ENCODE data around the gene SORBS2.
A peak's percentile ranks its signal among the peaks of the same experiment; 100 is the strongest.
"Not testable (repeated sequence)": the region's sequence is repeated elsewhere in the genome, so short reads cannot be mapped to it uniquely, and the experiment has no call there.

The SORBS2 gene, protein sequence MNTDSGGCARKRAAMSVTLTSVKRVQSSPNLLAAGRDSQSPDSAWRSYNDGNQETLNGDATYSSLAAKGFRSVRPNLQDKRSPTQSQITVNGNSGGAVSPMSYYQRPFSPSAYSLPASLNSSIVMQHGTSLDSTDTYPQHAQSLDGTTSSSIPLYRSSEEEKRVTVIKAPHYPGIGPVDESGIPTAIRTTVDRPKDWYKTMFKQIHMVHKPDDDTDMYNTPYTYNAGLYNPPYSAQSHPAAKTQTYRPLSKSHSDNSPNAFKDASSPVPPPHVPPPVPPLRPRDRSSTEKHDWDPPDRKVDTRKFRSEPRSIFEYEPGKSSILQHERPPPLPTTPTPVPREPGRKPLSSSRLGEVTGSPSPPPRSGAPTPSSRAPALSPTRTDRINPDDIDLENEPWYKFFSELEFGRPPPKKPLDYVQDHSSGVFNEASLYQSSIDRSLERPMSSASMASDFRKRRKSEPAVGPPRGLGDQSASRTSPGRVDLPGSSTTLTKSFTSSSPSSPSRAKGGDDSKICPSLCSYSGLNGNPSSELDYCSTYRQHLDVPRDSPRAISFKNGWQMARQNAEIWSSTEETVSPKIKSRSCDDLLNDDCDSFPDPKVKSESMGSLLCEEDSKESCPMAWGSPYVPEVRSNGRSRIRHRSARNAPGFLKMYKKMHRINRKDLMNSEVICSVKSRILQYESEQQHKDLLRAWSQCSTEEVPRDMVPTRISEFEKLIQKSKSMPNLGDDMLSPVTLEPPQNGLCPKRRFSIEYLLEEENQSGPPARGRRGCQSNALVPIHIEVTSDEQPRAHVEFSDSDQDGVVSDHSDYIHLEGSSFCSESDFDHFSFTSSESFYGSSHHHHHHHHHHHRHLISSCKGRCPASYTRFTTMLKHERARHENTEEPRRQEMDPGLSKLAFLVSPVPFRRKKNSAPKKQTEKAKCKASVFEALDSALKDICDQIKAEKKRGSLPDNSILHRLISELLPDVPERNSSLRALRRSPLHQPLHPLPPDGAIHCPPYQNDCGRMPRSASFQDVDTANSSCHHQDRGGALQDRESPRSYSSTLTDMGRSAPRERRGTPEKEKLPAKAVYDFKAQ (N-terminal part only)

DNA sequence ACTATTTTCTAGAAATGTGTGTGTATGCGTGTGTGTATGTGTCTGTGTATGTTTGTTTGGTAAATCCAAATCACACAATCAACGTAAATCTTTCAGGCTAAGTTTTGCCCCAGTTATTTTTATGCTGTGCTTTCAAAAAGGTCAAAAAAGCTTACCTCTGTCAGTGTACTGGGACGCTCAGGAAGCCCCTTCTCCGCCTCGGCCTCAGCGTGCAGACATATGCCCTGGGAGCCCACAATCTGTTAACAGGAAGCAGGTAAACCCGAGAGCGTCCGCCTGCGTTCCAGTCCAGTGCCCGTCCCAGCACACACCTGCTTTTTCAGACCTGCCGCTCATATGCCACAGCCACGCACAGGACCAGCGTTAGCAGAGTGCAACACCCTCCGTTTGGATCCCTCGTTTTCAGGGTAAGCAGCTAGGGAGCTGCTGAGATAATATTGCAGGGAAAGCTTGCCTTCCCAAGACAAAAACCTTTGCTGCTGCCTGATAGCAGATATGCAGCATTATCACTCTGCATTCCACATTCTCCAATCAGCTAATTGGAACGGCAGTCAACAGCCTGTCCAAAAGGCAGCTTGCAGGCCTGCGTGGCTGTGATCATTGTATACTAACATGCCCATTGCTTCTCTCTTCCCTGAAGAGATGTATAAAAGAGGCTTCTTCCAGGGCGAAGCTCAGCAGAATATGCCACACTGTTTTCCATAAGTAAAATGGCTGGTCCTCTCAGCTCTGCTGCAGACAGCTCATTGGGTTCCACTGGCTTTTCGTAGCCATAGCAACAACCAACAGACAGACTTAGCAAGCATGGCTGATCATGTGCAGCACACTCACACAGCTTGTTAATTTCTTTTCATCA lies at the start of gene SORBS2:
SORBS2 (minus strand) TSS at position 686 of the 856 bp plus-strand sequence. CDS start 121,623 bp downstream, outside the sequence.
- peak; percentile 94 for FAIRE-seq

DNA sequence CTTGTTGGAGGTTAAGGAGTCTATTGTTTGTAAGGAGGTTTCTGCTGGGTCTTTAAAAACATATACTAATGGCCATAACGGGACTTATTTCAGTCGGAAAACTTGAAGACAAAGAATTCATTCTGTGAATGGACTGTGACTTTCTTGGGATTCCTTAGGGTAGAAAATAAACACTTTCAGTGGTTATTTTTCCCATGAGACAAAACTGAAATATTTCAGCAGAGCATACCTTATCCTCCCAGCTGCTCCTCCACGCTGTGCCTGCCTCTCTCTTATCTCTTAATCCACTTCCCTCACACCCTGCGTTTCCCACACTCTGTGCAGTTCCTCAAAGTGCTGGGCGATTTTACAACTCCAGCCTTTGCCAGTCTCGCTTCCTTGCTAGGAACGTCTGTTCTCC lies 47.1 kb upstream of the SORBS2 start:
- FAIRE-seq, result no peak

DNA sequence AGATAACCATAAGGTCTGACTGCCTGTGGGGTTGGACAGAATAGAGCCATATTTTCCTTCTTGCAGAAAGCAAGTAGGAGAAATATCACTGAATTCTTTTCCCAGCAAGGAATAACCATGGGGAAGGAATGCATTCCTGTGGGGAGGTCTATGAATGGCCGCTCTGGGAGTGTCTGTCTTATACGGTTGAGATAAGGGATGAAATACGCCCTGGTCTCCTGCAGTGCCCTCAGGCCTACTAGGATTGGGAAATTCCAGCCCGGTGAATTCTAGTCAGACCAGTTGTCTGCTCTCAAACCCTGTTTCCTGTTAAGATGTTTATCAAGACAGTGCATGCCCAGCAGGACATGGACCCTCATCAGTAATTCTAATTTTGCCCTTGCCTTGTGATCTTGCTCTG lies 45.6 kb upstream of the SORBS2 start:
- FAIRE-seq, result not testable (repeated sequence)

DNA sequence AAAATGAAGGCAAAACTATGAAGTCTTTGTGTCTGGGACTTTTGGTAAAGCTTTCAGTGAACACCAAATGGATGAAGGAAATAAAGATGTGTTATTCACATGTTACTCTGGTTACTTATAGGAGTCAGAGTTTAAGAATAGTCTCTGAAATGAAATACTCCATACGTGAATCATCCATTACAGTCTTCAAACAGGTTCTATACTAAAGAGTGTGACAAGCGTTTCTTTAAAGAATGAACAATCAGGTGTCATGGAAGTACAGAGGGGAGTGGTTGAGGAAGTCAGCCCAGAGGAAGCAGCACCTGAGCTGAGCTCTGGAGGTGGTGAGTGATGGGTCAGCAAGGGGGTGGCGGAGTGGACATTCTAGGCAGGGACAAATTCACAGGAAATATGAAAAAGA lies 41.8 kb upstream of the SORBS2 start:
- no peak for FAIRE-seq

DNA sequence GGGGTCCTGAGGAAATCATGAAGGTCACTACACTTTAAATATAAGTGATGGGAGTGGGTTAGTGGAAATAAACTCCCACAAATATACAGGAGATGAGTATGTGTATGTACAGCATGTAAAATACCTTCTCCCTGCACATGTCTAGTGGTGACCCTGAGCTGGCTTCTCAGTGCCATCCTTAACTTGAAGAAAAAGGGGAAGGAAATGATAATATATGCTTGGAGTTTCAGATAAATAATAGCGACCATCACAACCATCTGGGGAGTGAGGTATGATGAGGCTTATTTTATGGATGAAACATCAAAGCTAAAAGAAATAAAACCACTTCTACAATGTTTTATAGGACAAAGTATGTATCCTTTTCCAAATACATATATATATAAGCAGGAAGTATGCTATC lies 41.0 kb upstream of the SORBS2 start:
- FAIRE-seq, result no peak

DNA sequence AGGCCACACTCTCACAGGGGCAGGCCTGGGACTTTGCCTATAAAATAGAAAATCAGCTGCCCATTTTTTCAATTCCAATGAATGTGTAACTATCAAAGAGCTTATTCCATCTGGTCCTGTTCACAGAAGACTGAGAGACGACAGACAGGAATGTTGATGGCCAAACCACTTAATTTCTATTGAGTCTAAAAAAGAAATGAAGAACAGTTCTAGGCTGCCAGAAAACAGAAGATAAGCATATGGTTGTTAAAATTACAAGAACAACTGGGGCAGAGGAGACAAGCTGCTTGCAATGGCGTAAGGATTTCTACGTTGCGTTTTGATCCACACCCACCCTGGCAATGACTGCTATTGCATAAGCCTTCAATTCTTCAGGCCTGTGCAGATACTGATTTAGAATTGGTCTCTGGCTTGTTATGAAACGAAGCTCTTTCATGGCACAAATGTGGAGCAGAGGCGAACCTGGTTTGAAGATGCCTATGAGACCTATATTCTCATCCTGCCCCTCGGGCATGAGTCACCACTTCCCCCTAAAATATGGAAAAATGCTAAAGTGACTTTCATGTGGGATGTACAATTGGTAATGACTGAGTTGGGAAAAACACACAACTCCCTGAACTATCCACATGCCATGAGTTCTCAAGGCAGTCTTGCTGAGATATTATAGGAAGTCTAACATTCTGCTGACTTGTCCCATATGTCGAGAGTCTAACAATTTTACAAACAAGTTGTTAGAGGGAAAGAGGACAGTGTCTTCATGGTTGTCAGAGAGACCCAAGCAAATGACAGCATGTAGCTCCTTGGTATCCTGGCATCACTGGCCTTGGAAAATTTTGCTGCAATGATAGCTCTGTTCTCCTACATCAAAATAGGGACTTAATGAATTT lies 37.9 kb upstream of the SORBS2 start:
- no peak for FAIRE-seq

DNA sequence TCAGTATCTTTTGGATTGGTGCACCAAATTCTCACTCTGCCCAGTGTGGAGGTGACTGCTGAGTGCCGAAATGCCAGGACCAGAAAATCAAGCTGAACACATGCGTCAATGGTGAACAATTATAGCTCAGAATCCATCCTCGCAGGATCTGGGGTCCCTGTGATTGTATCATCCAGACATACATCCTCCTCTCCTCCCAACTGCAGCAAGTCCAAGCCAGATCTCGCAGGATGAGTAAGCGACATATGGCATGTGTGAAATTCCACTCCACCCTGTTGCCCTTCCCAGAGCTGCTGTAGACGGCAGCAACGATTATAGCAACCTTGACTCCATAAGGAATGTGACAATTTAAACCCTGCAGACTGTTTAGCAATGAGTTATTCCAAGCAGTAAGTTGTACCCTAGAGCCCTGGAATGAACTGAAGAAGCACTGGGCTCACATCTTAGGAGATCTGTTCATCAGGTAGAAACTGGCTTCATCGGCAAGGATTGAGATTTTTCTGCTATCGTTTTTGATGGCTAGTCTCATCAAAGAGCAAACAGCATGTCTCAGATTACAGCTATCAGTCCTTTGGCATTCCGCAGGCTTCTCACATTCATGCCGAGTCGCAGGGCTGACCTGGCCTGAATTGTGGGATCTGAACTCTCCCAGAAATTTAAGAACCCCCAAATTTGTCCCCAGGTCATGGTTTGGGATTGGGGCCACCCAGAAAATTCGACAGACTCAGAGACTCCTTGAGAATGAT lies 35.5 kb upstream of the SORBS2 start:
- FAIRE-seq, result no peak

DNA sequence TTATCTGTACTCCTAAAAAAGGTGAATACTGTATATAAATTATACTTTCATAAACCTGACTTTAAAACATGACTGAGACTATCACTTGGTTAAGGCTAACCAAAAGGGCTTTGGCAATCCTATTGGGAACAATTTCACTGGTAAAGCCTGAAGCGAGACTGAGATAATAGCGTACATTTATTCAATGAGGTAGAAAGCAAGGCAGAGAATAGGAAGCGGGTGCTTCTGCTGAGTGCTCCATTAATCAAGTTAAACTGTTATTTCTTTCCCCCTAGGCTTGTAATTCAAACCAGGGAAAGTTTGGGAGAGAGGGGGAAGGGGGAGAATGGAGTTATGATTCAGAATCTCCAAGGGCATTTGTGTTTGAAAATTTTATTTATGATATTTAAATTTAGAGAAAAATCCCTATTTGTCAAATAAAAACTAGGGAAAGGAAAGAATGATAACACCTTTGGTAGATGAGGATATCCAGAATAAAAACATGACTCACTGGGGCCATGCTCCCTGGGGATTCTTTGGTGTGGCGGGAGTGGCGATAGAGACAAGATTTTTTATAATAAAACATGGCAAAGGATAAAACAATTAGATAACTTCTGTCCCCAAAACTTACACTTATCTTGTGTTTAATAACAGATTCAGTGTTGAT lies 34.6 kb upstream of the SORBS2 start:
- FAIRE-seq, result no peak

DNA sequence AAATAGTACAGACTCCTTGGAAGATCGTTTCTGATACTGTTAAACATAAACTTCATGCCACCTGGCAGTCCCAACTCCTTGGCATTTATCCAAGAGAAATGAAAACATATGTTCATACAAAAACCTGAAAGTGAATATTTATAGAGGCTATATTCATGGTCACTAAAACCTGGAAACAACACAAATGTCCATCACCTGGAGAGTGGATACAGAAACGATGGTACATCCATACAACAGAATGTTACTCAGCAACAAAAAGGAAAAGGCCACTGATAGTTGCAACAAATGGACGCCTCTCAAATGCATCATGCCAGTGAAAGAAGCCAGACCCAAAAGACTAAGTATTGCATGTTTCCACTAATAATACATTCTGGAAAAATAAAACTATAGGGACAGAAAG lies 34.0 kb upstream of the SORBS2 start:
- no peak for FAIRE-seq

DNA sequence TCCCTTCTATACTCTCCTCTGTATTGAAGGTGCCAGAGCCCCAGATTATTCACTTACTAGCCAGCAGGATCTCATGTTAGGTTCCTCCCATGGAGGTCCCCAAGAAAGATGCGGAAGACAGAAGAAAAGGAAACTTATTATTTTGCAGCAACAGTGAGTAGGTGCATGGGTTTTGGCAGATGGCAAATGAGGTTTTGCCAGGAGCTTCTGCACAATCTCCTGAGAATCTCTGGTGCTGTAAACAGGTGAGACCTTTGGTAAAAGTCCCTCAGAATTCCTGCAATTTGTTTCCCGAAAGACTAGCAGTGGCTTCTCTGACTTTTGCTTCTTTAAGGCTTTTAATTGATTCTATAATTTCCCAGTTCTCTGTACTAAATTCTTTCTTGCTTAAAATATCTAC lies 29.5 kb upstream of the SORBS2 start:
- no peak for FAIRE-seq

DNA sequence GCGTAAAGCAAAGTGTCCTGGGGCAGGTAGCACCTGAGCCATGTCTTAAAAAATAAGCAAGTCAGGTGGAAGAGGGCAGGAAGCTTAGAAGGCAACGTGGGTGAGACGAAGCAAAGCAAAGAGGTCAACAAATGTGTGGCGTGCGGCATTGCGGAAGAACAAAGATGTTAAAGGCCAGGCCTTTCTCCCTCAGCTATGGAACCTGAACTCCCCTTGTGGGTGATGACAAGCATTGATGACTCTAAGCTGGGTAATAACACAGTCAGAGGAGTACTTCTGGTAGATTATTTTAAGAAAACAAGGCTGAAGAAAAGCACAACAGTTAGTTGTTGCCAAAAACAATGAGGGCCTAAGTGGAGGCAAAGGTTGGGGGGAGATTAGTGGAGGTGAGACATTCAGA lies 29.0 kb upstream of the SORBS2 start:
- no peak for FAIRE-seq

DNA sequence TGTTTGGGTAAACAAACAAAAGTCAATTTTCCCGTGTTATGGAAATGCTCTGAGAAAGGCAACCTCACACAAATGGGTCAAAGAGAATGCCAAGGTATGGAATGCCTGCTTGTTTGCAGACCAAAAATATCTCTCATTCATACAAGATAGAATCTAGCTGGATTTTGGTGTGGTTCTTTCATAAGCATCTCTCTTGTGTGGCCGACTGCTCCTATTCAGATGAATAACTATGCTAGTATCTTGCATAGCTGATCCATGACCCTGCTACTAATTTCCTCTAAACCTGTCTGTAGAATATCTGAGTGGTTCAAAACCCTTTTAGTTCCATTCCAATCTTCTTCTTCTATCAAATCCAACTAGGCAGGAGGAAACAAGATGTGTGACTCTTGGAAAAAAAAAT lies 28.2 kb upstream of the SORBS2 start:
- no peak for FAIRE-seq

DNA sequence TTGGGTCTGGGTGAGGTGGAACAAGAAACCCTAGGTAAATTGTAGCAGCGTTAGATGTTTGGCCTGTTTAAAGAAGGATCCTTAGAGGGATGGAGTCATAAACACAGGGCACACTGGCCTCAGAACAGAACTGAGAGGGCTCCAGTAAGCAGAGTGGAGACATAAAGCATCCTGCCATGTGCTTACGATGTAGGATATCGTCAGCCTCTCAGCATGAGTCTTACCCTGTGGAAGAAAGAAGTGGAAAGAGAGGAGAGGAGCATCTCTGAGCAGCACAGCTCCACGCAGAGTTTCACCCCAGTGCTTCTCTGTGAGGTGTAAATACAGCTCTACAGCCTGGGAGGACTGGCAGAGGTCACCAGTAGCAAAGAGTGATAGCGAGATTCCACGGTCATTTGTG lies 27.8 kb upstream of the SORBS2 start:
- FAIRE-seq, result no peak

DNA sequence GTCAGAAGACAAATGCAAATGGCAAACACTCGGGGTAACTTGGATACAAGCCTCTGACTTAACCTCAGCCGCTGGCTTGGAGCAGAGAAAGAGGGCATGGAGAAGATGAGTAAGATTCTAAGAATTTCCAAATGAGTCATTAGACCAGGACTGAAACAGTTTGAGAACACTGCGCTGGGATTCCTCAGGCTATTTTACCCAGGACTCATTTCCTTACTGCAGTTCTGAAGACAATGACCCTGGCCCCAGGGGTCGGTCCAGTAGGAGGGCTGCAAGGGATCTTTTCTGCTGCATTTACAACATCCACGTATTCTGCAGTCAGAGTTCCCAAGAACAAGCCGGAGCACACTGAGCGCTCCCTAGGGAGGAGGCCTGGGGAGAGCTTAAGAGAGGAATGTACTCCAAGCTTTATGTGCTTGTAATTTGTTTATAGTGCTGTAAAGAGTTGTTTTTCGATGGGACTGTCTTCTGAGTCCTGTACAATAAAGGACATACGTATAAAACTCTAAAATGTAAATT lies 27.3 kb upstream of the SORBS2 start:
- peak; percentile 100 for FAIRE-seq

DNA sequence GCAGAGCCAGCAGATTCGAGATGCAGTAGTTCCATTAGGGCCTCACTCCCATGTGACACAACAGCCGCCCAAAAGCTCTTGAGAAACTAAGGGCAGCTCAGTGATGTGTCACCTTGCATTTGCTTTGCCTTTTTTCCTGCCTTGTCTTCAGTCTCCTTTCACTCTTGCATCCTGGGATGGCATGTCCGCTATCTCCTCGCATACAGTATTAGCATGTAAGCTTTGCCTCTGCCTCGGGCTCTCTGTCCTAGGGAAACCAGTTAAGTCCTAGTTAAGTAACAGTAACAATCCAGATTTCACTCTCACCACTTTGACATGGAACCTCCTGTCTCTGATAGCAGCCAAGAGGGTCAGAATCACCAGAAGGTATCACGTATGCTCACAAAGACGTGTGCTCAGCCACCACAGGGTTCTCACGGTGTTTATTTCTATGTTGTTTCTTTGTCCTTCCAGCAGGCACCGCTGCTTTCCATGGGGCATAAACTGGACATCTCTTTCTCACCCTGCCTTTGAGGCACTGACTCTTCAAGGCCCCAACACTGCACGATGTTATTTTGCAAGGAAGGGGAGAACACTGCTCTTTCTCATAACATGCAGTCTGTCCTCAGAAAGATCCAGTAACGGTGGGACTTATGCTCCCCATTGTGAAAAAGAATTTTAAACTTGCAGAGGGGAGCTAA lies 26.7 kb upstream of the SORBS2 start:
- FAIRE-seq, result no peak

DNA sequence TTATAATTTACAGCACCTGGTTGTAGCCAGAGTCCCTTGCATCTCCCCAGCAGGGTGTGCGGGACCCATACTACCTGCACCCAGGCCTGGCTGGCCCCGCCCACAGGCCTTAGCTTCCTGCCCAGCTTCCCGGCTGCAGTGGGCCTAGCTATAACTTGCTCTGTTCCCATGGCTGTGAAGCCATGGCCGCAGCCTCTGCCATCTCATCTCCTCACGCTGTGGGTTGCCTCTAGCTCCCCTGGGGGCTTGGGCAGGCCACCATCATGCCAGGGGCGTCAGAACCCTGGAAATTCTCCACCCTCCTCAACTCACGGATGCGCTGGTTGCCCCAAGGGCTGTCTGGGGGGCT lies 26.1 kb upstream of the SORBS2 start:
- FAIRE-seq, result no peak

DNA sequence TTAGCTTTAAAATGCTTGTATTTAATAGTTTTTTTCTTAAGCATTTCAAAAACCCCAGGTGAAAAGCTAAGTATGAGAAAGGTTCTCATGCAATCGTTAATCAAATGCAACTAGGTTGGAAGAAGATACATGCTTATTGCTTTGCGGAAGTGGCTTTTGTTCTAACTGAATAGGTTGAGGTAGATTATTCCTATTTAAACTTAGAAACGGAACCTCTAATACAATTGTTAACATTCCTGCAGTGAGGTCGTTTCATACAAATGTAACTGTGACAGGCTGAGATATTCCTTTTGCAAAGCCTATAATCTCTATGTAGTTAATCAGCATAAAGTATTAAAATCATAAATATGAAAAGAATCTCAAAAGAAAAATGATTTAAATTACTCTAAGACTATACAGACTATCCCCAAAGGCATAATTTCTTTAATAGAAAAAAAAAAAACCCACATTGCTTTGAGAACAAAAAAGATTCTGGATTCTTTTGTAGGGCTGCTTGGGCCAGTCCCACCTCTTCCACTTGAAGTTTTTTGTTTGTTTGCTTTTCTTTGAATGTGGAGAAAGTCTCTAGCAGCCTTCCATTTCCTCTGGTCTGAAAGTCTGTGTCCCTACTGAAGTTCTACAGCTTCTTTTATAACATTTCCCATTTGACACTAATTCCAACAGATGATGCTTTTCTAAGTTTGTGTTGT lies 25.6 kb upstream of the SORBS2 start:
- peak; percentile 77 for FAIRE-seq

DNA sequence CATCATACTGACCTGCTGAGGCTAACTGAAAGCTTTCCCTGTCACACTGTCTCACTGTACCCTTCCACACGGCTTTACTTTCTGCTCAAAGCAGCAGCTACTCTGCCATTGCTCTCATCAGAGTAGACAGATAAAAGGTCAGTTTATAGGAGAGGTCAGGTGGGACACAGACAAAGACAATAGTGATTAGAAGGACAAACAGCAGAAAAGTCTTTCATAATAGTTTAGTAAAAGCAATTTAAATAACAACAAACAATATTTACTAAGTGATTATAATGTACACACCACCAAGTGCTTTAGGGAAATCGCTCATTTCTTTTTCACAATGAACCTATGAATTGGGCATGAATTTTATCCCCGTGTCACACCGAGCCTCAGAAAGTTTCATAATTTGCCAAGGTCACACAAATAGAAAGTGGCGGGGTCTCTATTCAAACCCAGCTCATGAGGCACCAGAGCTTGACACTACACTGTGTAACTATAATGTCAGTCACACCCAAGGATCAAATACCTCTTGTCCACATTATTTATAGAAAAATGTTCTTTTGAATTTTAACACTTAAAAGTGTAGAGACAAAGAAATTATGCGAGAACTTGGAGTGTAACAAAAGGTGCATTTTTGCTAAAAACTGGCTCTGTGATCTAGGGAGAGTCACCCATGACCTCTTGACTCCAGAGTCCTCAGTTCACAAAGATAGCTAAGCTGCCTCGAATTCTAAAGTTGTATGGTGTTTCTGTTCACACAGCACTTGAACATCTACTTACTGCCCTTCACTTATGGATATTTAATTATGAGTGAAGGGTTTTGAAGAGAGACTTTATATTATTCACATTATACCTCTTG lies 24.5 kb upstream of the SORBS2 start:
- peak; percentile 13 for FAIRE-seq
